IPS-15b (cell line): ENCODE data around the gene GRM3.

Experiments
- H3K27me3 ChIP-seq: one replicate; pipeline ENCODE4 v1.6.1; 2013; ENCODE audit warnings: low read length; ENCODE audit not compliant: control insufficient read depth, insufficient read depth
- H3K36me3 ChIP-seq: one replicate; pipeline ENCODE4 v1.6.1; 2013; ENCODE audit warnings: low read length; ENCODE audit not compliant: control insufficient read depth, insufficient read depth
- H3K4me1 ChIP-seq: one replicate; pipeline ENCODE4 v1.6.1; 2013; ENCODE audit warnings: mild to moderate bottlenecking, low read length; ENCODE audit not compliant: control insufficient read depth, insufficient read depth
- H3K4me3 ChIP-seq: one replicate; pipeline ENCODE4 v1.5.1; 2013; ENCODE audit warnings: low read depth, low read length
- H3K9ac ChIP-seq: one replicate; pipeline ENCODE4 v1.6.1; 2013; ENCODE audit warnings: low read depth, mild to moderate bottlenecking, low read length
- H3K9me3 ChIP-seq: one replicate; pipeline ENCODE4 v1.6.1; 2013; ENCODE audit warnings: mild to moderate bottlenecking, low read length; ENCODE audit not compliant: control insufficient read depth, insufficient read depth

Gene GRM3

DNA sequence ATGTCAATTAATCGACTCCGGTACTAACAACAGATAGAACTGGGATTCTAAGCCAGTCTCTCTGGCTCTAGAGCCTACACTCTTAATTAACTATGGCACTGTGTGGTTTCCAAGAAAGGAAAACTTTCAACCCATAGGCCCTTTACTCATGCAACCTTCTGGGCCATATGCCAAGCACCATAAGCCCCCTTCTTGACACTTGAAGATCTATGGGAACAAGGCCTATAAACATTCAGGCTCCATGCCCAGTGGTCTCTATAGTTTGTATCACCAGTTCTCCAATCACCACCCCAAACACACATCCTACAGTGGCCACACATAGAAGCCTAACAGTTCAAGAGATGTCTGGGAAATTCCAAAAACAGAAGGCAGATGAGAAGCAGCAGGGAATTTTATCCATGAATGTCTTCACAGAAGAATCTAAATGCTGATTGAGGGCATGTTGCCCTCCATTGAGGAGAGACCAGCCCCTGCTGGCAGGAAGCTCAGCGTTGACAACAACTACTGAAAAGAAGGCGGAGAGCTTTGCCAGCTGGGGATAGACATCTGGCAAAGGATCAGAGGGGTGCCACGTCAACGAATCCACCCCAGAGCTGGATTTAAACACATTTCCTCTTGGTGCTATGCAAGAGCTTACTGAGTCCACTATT, 64.4 kb downstream of the GRM3 start:
- no peaks in the 10 kb centered on the region for H3K4me1 ChIP-seq
- H3K9me3 ChIP-seq, result no peaks in the 10 kb centered on the region
- H3K27me3 ChIP-seq, result no peaks in the 10 kb centered on the region
- no peaks in the 10 kb centered on the region for H3K36me3 ChIP-seq
- no peak overlapping the region for H3K9ac ChIP-seq
- H3K4me3 ChIP-seq, result no peak overlapping the region

- no peaks in the 10 kb centered on the region for H3K36me3 ChIP-seq
- H3K9me3 ChIP-seq, result no peaks in the 10 kb centered on the region
- H3K9ac ChIP-seq, result no peak overlapping the region
- H3K4me3 ChIP-seq, result no peak overlapping the region
- H3K4me1 ChIP-seq, result no peaks in the 10 kb centered on the region
- no peaks in the 10 kb centered on the region for H3K27me3 ChIP-seq
These were observed 76.6 kb downstream of the GRM3 start for GRCh38 chr7:86720306-86720705.

- H3K27me3 ChIP-seq, result no peaks in the 10 kb centered on the region
- peaks cover 4% of the 10 kb centered on the region for H3K9me3 ChIP-seq
- no peaks in the 10 kb centered on the region for H3K36me3 ChIP-seq
- H3K4me1 ChIP-seq, result no peaks in the 10 kb centered on the region
- no peak overlapping the region for H3K4me3 ChIP-seq
- H3K9ac ChIP-seq, result no peak overlapping the region
These were observed 90.1 kb downstream of the GRM3 start for GRCh38 chr7:86733783-86734182.

DNA sequence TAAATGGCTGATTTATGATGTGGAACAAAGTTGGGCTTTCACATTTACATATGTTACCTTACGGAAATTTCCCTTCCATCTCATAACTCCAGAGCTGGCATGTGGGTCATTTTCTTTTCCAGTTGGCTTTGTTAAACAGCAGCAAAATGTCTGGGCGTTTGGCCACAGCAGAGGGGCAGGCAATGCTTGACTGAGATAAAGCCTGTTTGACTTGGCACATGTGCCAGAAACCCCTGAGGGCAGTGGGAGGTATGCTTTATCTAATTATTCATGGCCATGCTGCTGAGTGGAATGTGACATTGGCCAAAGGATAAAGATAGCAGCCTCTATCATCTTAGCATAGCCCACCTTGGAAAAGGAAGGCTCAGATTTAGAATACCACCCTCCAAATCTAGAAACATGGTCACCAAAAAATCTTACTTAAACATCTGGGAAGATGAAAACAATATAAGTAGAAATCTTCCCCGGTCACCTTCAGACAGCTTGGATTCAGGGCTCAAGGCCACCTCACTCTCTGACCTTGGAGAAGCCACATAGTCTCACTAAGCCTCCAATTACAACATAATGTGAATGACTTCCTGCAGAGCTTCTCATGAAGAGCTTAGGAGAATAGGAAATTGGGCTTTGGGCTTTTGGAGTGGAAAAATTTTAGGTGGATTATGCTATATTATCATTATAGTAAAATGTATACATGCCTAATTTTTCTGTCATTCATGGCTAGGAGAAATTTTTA, 101.5 kb downstream of the GRM3 start:
- Histone ChIP-seq H3K27me3 (no peaks in the 10 kb centered on the region), H3K9me3 (no peaks in the 10 kb centered on the region), H3K9ac (no peak overlapping the region), H3K4me3 (no peak overlapping the region), H3K36me3 (no peaks in the 10 kb centered on the region), H3K4me1 (peaks cover 7% of the 10 kb centered on the region)

DNA sequence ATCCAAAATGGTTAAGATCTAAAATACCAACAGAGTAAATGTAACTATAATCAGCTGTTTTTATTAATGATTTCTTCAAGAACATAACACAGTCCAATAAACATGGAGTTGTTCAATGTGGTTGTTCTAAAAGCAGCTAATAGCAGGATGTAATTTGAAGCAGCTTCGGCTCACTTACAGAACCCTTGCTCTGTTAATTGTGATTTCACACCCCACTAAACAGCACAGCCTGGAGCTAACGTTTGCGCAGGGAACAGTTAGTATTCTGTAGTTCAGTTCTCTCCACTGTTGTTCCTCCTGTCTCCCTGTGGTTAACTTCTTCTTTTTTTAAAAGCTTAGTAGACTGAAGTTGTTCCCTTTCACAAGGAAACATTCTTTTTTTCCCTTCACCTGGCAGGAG, 104.0 kb downstream of the GRM3 start:
- Histone ChIP-seq H3K9me3 (no peaks in the 10 kb centered on the region), H3K4me3 (no peak overlapping the region), H3K27me3 (no peaks in the 10 kb centered on the region), H3K4me1 (peaks cover 7% of the 10 kb centered on the region), H3K36me3 (no peaks in the 10 kb centered on the region), H3K9ac (no peak overlapping the region)

GRCh38 chr7:86748201-86748600, 104.5 kb downstream of the GRM3 start:
- Histone ChIP-seq H3K27me3 (no peaks in the 10 kb centered on the region), H3K36me3 (no peaks in the 10 kb centered on the region), H3K4me3 (no peak overlapping the region), H3K9me3 (no peaks in the 10 kb centered on the region), H3K4me1 (peaks cover 7% of the 10 kb centered on the region), H3K9ac (no peak overlapping the region)

GRCh38 chr7:86748843-86749719, 105.4 kb downstream of the GRM3 start:
- Histone ChIP-seq H3K9ac (no peak overlapping the region), H3K9me3 (no peaks in the 10 kb centered on the region), H3K4me1 (peaks cover 7% of the 10 kb centered on the region), H3K36me3 (no peaks in the 10 kb centered on the region), H3K4me3 (no peak overlapping the region), H3K27me3 (no peaks in the 10 kb centered on the region)

DNA sequence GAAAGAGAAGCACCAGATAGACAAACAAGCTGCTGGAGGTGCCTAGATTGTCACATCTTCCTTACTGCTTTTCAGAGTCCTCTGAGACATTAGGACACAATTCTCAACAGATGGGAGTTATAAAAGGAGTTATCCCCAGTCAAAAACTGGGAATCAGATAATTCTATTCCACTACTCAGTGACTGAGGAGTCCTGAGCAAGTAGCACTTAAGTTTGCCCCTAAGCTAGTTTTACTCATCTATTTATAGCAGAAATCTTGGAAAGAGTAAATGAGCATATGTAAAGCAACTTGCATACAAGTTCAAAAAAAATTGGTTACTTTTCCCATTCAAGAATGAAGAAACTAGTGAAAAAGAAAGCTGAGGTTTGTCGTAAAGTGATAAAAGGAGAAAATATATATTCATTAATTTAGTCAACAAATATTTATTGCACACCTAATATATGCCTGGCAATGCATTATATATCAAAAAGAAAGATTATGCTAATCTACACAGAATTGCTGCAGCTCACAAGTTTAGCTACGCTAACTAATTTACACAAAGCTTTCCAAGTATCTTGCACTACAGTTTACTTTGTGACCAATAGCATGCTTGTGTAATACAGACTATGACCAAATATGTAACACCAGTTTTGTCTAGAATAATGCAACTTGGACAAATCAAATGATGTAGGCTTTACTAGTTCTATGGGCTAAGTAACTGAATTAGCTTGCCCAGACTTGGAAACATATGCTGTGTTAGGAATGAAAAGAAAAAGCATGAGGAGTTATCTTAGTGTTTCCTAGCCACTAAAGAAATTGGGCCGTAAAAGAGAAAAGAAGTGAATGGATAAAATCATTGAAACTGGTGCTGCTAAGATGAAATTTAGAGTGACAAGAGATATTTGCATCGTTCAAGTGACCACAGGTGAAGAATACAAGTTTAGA, 106.3 kb downstream of the GRM3 start:
- Histone ChIP-seq H3K4me1 (peaks cover 7% of the 10 kb centered on the region), H3K27me3 (no peaks in the 10 kb centered on the region)

DNA sequence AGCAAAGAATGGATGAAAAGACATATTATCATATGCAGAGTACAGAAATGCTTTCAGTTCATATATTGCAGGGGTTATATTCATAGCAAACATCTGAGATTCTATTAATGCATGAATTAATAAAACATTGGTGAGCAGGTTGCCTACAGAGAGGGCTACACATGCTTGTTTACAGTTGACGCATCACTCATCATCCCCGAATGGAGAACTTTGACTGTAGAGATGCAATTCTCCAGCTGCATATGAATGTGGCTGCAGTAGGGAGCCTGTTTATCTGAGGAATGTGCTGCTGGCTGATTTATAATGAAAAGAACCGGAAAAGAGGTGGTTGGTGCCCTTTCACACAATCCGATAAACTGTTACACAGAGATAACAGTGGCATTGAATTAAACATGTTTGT, 116.5 kb downstream of the GRM3 start:
- H3K9me3 ChIP-seq, result no peaks in the 10 kb centered on the region
- H3K4me3 ChIP-seq, result no peak overlapping the region
- no peak overlapping the region for H3K9ac ChIP-seq
- H3K27me3 ChIP-seq, result no peaks in the 10 kb centered on the region
- no peaks in the 10 kb centered on the region for H3K36me3 ChIP-seq
- H3K4me1 ChIP-seq, result peaks cover 11% of the 10 kb centered on the region

More for the DNA sequence above, 106.3 kb downstream of the GRM3 start:
- Histone ChIP-seq H3K9me3 (no peaks in the 10 kb centered on the region), H3K4me3 (no peak overlapping the region), H3K36me3 (no peaks in the 10 kb centered on the region), H3K9ac (no peak overlapping the region)

GRCh38 chr7:86762129-86762528, 118.4 kb downstream of the GRM3 start:
- Histone ChIP-seq H3K27me3 (no peaks in the 10 kb centered on the region), H3K36me3 (no peaks in the 10 kb centered on the region), H3K9ac (no peak overlapping the region), H3K9me3 (no peaks in the 10 kb centered on the region), H3K4me1 (peaks cover 11% of the 10 kb centered on the region), H3K4me3 (no peak overlapping the region)

GRCh38 chr7:86765931-86766330, 122.2 kb downstream of the GRM3 start:
- Histone ChIP-seq H3K4me3 (no peak overlapping the region), H3K27me3 (no peaks in the 10 kb centered on the region), H3K4me1 (peaks cover 3% of the 10 kb centered on the region), H3K36me3 (no peaks in the 10 kb centered on the region), H3K9me3 (no peaks in the 10 kb centered on the region), H3K9ac (no peak overlapping the region)
